IMR-90 (cell line): ENCODE measurements around the gene MAPK11. TPM values are rescaled to one million over a fixed set of nuclear protein-coding genes. Genes with fewer than 3 reads are reported as not detected.

Experiments
- ATAC-seq: fragments of 200-7000 bp; cut with Tn5 transposase; 2 replicates; pipeline ENCODE4 v1.9.1; 2020; ENCODE audit warnings: low read depth, mild to moderate bottlenecking, moderate library complexity
- BruUV-seq: library from RNA; stranded (reverse); fragments of 400-500 nt; replicated peaks from 2 replicates; lab custom pipeline; 2021; lab: Mats Ljungman, UMichigan
- CTCF ChIA-PET: fragments of 300-600 bp; formaldehyde crosslinking; extraction: SDS; loops from one replicate; lab custom pipeline; 2021; ENCODE audit warnings: antibody characterized with exemption; lab: Yijun Ruan, JAX
- POLR2A ChIA-PET: fragments of 300-600 bp; sonication (Branson Sonifier 250); formaldehyde crosslinking; loops from one replicate; lab custom pipeline; 2022; ENCODE audit warnings: antibody characterized with exemption; ENCODE audit not compliant: unreplicated experiment; lab: Charles Lee
- DNase-seq: peaks from one replicate; pipeline ENCODE4 v3.0.0; 2013
- H2AFZ ChIP-seq: replicated peaks from 2 replicates; pipeline ENCODE3; 2013; ENCODE audit warnings: low read length, mild to moderate bottlenecking; ENCODE audit not compliant: poor library complexity
- H2AK5ac ChIP-seq: 2 replicates; pipeline ENCODE4 v1.6.1; 2013; ENCODE audit warnings: low read depth, low read length, inconsistent platforms
- H2AK9ac ChIP-seq: replicated peaks from 2 replicates; pipeline ENCODE3; 2013; ENCODE audit warnings: mild to moderate bottlenecking, low read depth, low read length, moderate library complexity; ENCODE audit not compliant: poor library complexity
- H2BK120ac ChIP-seq: 2 replicates; pipeline ENCODE4 v1.6.1; 2013; ENCODE audit warnings: low read depth, low read length, inconsistent platforms
- H2BK15ac ChIP-seq: 3 replicates; pipeline ENCODE4 v1.6.1; 2013; ENCODE audit warnings: low read depth, low read length, inconsistent platforms
- H2BK20ac ChIP-seq: 2 replicates; pipeline ENCODE4 v1.6.1; 2013; ENCODE audit warnings: low read depth, mild to moderate bottlenecking, inconsistent platforms, low read length, moderate library complexity
- H2BK5ac ChIP-seq: 2 replicates; pipeline ENCODE4 v1.6.1; 2013; ENCODE audit warnings: mild to moderate bottlenecking, low read depth, low read length, inconsistent platforms; ENCODE audit not compliant: poor library complexity, severe bottlenecking
- H3K14ac ChIP-seq: replicated peaks from 2 replicates; pipeline ENCODE4 v1.6.1; 2013; ENCODE audit warnings: low read depth, low read length, inconsistent platforms
- H3K18ac ChIP-seq: 2 replicates; pipeline ENCODE4 v1.6.1; 2013; ENCODE audit warnings: low read depth, low read length, control low read depth
- H3K23ac ChIP-seq: 2 replicates; pipeline ENCODE4 v1.6.1; 2013; ENCODE audit warnings: low read depth, low read length, inconsistent platforms
- H3K27ac ChIP-seq: 2 replicates; pipeline ENCODE4 v1.5.1; 2013; ENCODE audit warnings: mild to moderate bottlenecking, control low read depth, low read length; ENCODE audit not compliant: insufficient read depth
- H3K27me3 ChIP-seq: 2 replicates; pipeline ENCODE4 v1.6.1; 2013; ENCODE audit warnings: low read length; ENCODE audit not compliant: control insufficient read depth, insufficient read depth
- H3K36me3 ChIP-seq: 2 replicates; pipeline ENCODE4 v1.6.1; 2013; ENCODE audit warnings: low read length, mixed read lengths; ENCODE audit not compliant: control insufficient read depth, insufficient read depth
- H3K4ac ChIP-seq: 2 replicates; pipeline ENCODE4 v1.6.1; 2013; ENCODE audit warnings: low read depth, low read length, inconsistent platforms
- H3K4me1 ChIP-seq: 2 replicates; pipeline ENCODE4 v1.6.1; 2013; ENCODE audit warnings: low read length, mixed read lengths; ENCODE audit not compliant: control insufficient read depth, insufficient read depth
- H3K4me2 ChIP-seq: 2 replicates; pipeline ENCODE4 v1.6.1; 2013; ENCODE audit warnings: low read depth, mild to moderate bottlenecking, control low read depth, low read length, moderate library complexity
- H3K4me3 ChIP-seq: 2 replicates; pipeline ENCODE4 v1.5.1; 2013; ENCODE audit warnings: low read depth, mild to moderate bottlenecking, control low read depth, low read length, moderate library complexity; ENCODE audit not compliant: insufficient read depth
- H3K56ac ChIP-seq: 2 replicates; pipeline ENCODE4 v1.6.1; 2013; ENCODE audit warnings: low read length, inconsistent platforms; ENCODE audit not compliant: insufficient read depth; ENCODE audit errors: extremely low read depth
- H3K79me1 ChIP-seq, 2 experiments: 2 replicates each; pipeline ENCODE4 v1.6.1; 2013; ENCODE audit warnings: low read length in 2 of 2, inconsistent platforms in 1 of 2, low read depth in 1 of 2
- H3K9ac ChIP-seq: 2 replicates; pipeline ENCODE4 v1.6.1; 2013; ENCODE audit warnings: low read depth, low read length, control low read depth
- H3K9me1 ChIP-seq: 2 replicates; pipeline ENCODE4 v1.6.1; 2013; ENCODE audit warnings: low read length, inconsistent platforms; ENCODE audit not compliant: insufficient read depth
- H3K9me3 ChIP-seq: 2 replicates; pipeline ENCODE4 v1.6.1; 2013; ENCODE audit warnings: low read length; ENCODE audit not compliant: control insufficient read depth, insufficient read depth
- H4K20me1 ChIP-seq: 2 replicates; pipeline ENCODE4 v1.6.1; 2013; ENCODE audit warnings: low read length, inconsistent platforms; ENCODE audit not compliant: insufficient read depth
- H4K5ac ChIP-seq: 2 replicates; pipeline ENCODE4 v1.6.1; 2013; ENCODE audit warnings: mild to moderate bottlenecking, low read depth, low read length, control low read depth
- H4K8ac ChIP-seq, 2 experiments: 2 replicates each; pipeline ENCODE4 v1.6.1; 2013; ENCODE audit warnings: low read depth in 2 of 2, low read length in 2 of 2, control low read depth in 1 of 2, inconsistent platforms in 1 of 2
- H4K91ac ChIP-seq: 2 replicates; pipeline ENCODE4 v1.6.1; 2013; ENCODE audit warnings: low read depth, low read length, inconsistent platforms; ENCODE audit not compliant: insufficient read depth
- BHLHE40 ChIP-seq: fragments of 150-350 bp; IDR thresholded peaks from 2 replicates; pipeline ENCODE4 v1.6.1; 2016; ENCODE audit warnings: mild to moderate bottlenecking, low read depth, low read length
- CEBPB ChIP-seq: IDR thresholded peaks from 2 replicates; pipeline ENCODE4 v1.6.1; 2012; ENCODE audit warnings: low read depth, low read length, improper control_type of control experiment
- CHD1 ChIP-seq: IDR thresholded peaks from 2 replicates; pipeline ENCODE4 v1.6.1; 2012; ENCODE audit warnings: low read depth, low read length, improper control_type of control experiment
- FOS ChIP-seq: fragments of 150-350 bp; IDR thresholded peaks from 2 replicates; pipeline ENCODE4 v1.6.1; 2016; ENCODE audit warnings: low read depth, low read length
- MAFK ChIP-seq: IDR thresholded peaks from 2 replicates; pipeline ENCODE4 v1.6.1; 2012; ENCODE audit warnings: low read depth, low read length, improper control_type of control experiment
- MAZ ChIP-seq: IDR thresholded peaks from 2 replicates; pipeline ENCODE4 v1.6.1; 2012; ENCODE audit warnings: low read depth, mild to moderate bottlenecking, low read length, improper control_type of control experiment, moderate library complexity, borderline replicate concordance
- MXI1 ChIP-seq: IDR thresholded peaks from 2 replicates; pipeline ENCODE4 v1.6.1; 2012; ENCODE audit warnings: low read depth, mild to moderate bottlenecking, low read length, moderate library complexity, borderline replicate concordance
- NFE2L2 ChIP-seq: fragments of 150-350 bp; IDR thresholded peaks from 2 replicates; pipeline ENCODE4 v1.6.1; 2016; ENCODE audit warnings: low read depth, mild to moderate bottlenecking, low read length
- POLR2A ChIP-seq: IDR thresholded peaks from 2 replicates; pipeline ENCODE4 v1.6.1; 2012; ENCODE audit warnings: mild to moderate bottlenecking, low read depth, low read length
- RAD21 ChIP-seq: IDR thresholded peaks from 2 replicates; pipeline ENCODE4 v1.6.1; 2012; ENCODE audit warnings: low read length, improper control_type of control experiment
- RCOR1 ChIP-seq: IDR thresholded peaks from 2 replicates; pipeline ENCODE4 v1.6.1; 2012; ENCODE audit warnings: mild to moderate bottlenecking, low read length, improper control_type of control experiment; ENCODE audit not compliant: insufficient replicate concordance
- RFX5 ChIP-seq: IDR thresholded peaks from 2 replicates; pipeline ENCODE4 v1.8.0; 2012; ENCODE audit warnings: low read depth, mild to moderate bottlenecking, low read length, moderate library complexity
- SMC3 ChIP-seq: fragments of 150-350 bp; IDR thresholded peaks from 2 replicates; pipeline ENCODE4 v1.6.1; 2016; ENCODE audit warnings: low read depth, mild to moderate bottlenecking, antibody characterized with exemption, low read length, moderate library complexity
- USF2 ChIP-seq: fragments of 150-350 bp; IDR thresholded peaks from 2 replicates; pipeline ENCODE4 v1.6.1; 2017; ENCODE audit warnings: mild to moderate bottlenecking, antibody characterized with exemption, low read length, low read depth
- WGBS, 2 experiments: methylation state at CpG; one replicate each; pipeline versions ENCODE4 v1.1.5 to v1.1.7; 2013; ENCODE audit warnings: missing lambda C conversion rate in 2 of 2; ENCODE audit not compliant: insufficient read length in 1 of 2; ENCODE audit errors: extremely low coverage in 2 of 2; 5-methylcytosine and 5-hydroxymethylcytosine counted together
- dilution Hi-C: fragments of 300-500 bp; cut with HindIII; formaldehyde crosslinking; loops from one replicate; pipeline ENCODE4 v1.14.3; 2018; ENCODE audit warnings: low sequenced_read_pairs; ENCODE audit not compliant: unreplicated experiment
- in situ Hi-C: fragments of 300-500 bp; cut with MboI; formaldehyde crosslinking; loops from 3 replicates; pipeline ENCODE4 v1.14.3; 2019; ENCODE audit warnings: low sequenced_read_pairs, inconsistent platforms, mixed read lengths
- intact Hi-C: fragments of 100-400 bp; cut with micrococcal nuclease; formaldehyde crosslinking; loops from 2 replicates; pipeline ENCODE4 v1.10.0; 2022
- polyA plus RNA-seq, 3 experiments: library from polyadenylated mRNA; depleted of rRNA; stranded (reverse); fragments of >200 nt; gene quantifications; 2 replicates each; pipeline ENCODE4 v1.2.3, GENCODE V29; 2012; ENCODE audit warnings: low replicate concordance in 1 of 3
- total RNA-seq: library from RNA; depleted of rRNA; stranded (reverse); fragments of >200 nt; gene quantifications from 2 replicates; pipeline ENCODE4 v1.2.3, GENCODE V29; 2012
- TF ChIP-seq, protein P1 (sequence below): conservative IDR thresholded peaks from 2 replicates; pipeline ENCODE4 v1.5.1; 2012; ENCODE audit warnings: mild to moderate bottlenecking, low read depth, low read length, improper control_type of control experiment

Gene MAPK11
- total and polyA plus RNA-seq, 2 of the 4 experiments (the other 2 are of a cell fraction): 8.1 to 14.4 TPM

GRCh38 chr22:50272044-50272802, 2.0 kb upstream of the MAPK11 start:
- Histone ChIP-seq H4K20me1 (peaks cover 47% of the 10 kb centered on the region), H2BK20ac (no peak overlapping the region), H2AFZ (peak overlapping the region; percentile 2), H3K4ac (no peak overlapping the region), H3K14ac (no peak overlapping the region), H3K79me1 (peaks cover 0 to 16% of the 10 kb centered on the region in 2 experiments; a peak in 1 of 4 replicates), H2BK5ac (no peak overlapping the region), H3K18ac (no peak overlapping the region), H4K5ac (no peak overlapping the region), H2AK9ac (peak overlapping the region; percentile 71), H2AK5ac (peak overlapping the region; percentile 20; the same call in 1 of the 2 replicates), H3K9me1 (no peaks in the 10 kb centered on the region), H4K91ac (no peak overlapping the region), H3K4me3 (no peak overlapping the region), H3K27me3 (no peaks in the 10 kb centered on the region), H2BK120ac (no peak overlapping the region), H4K8ac (no peak overlapping the region), H3K27ac (no peak overlapping the region), H3K4me2 (no peak overlapping the region), H3K56ac (no peak overlapping the region), H3K23ac (no peak overlapping the region), H2BK15ac (no peak overlapping the region), H3K4me1 (peaks cover 13% of the 10 kb centered on the region), H3K9ac (no peak overlapping the region), H3K9me3 (no peaks in the 10 kb centered on the region), H3K36me3 (peaks cover 30% of the 10 kb centered on the region)
- DNase-seq (peak; percentile 13), ATAC-seq (no peak)
- WGBS, 2 experiments: 51% methylated on average over 3 of the region's 26 CpGs; no CpG with 5 or more reads in 1 of the 2 experiments
- ChIA-PET POLR2A (no interaction called here), CTCF (no interaction called here)
- in situ Hi-C loops (loop anchor here (10.0 kb wide), 1 partner anchor 53 kb away; the partner anchor contains the start of gene DENND6B), intact Hi-C loops (loop anchor here (5.0 kb wide), 1 partner anchor 35 kb away; the partner anchor contains the start of gene PLXNB2), dilution Hi-C loops (no loop called here)
- BruUV-seq: no TSS peak
- TF ChIP-seq MXI1: no peak
- no peak for TF ChIP-seq FOS
- TF ChIP-seq USF2: no peak
- TF ChIP-seq, protein P1, sequence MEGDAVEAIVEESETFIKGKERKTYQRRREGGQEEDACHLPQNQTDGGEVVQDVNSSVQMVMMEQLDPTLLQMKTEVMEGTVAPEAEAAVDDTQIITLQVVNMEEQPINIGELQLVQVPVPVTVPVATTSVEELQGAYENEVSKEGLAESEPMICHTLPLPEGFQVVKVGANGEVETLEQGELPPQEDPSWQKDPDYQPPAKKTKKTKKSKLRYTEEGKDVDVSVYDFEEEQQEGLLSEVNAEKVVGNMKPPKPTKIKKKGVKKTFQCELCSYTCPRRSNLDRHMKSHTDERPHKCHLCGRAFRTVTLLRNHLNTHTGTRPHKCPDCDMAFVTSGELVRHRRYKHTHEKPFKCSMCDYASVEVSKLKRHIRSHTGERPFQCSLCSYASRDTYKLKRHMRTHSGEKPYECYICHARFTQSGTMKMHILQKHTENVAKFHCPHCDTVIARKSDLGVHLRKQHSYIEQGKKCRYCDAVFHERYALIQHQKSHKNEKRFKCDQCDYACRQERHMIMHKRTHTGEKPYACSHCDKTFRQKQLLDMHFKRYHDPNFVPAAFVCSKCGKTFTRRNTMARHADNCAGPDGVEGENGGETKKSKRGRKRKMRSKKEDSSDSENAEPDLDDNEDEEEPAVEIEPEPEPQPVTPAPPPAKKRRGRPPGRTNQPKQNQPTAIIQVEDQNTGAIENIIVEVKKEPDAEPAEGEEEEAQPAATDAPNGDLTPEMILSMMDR: no peak
- no peak for TF ChIP-seq SMC3
- no peak for TF ChIP-seq RCOR1
- TF ChIP-seq RFX5: no peak
- no peak for TF ChIP-seq RAD21
- TF ChIP-seq POLR2A: no peak
- no peak for TF ChIP-seq MAZ
- TF ChIP-seq NFE2L2: no peak
- TF ChIP-seq CHD1: no peak
- TF ChIP-seq MAFK: no peak
- no peak for TF ChIP-seq CEBPB
- no peak for TF ChIP-seq BHLHE40
